Activated T-helper 1 cell treated with anti-CD3 and anti-CD28 coated beads, Interleukin-12 subunit alpha, Interleukin-12 subunit beta, Interleukin-2, Interleukin-4 antibody, amounts not matched to agents 30 ng/mL and 10 ng/mL and 1 ng/mL, durations not matched to agents 14 hours and 24 hours and 36 hours (primary cell): ENCODE results near the gene FRAS1. TPM values are rescaled to one million over a fixed set of nuclear protein-coding genes. Genes with fewer than 3 reads are reported as not detected.
"Not testable (repeated sequence)": the region's sequence is repeated elsewhere in the genome, so short reads cannot be mapped to it uniquely, and the experiment has no call there.

Source experiments
- DNase-seq: peaks from one replicate; pipeline ENCODE4 v3.0.0; 2021; ENCODE audit warnings: low spot score
- H3K27ac Mint-ChIP-seq: one replicate; pipeline ENCODE4 v1.8.0; 2021; ENCODE audit warnings: mild to moderate bottlenecking, mixed read lengths
- H3K27me3 Mint-ChIP-seq: one replicate; pipeline ENCODE4 v1.8.0; 2022; ENCODE audit warnings: mild to moderate bottlenecking, moderate library complexity, mixed read lengths; ENCODE audit not compliant: insufficient read depth
- H3K36me3 Mint-ChIP-seq: one replicate; pipeline ENCODE4 v1.8.0; 2021; ENCODE audit warnings: low read depth, mixed read lengths
- H3K4me1 Mint-ChIP-seq: one replicate; pipeline ENCODE4 v1.8.0; 2021; ENCODE audit warnings: low read depth, mixed read lengths
- H3K4me3 Mint-ChIP-seq: one replicate; pipeline ENCODE4 v1.8.0; 2021; ENCODE audit warnings: mild to moderate bottlenecking, moderate library complexity, mixed read lengths
- H3K9me3 Mint-ChIP-seq: one replicate; pipeline ENCODE4 v1.8.0; 2021; ENCODE audit warnings: mixed read lengths
- intact Hi-C: fragments of 100-400 bp; cut with micrococcal nuclease; formaldehyde crosslinking; loops from one replicate; pipeline ENCODE4 v1.15.1; 2024
- total RNA-seq: library from RNA; stranded (reverse); gene quantifications from 2 replicates; pipeline ENCODE4 v1.2.3, GENCODE V29; 2022

The FRAS1 gene
- total RNA-seq, 1 donor from 2014 or later, result not detected

- H3K4me1 Mint-ChIP-seq, H3K9me3 Mint-ChIP-seq, H3K27ac Mint-ChIP-seq, H3K36me3 Mint-ChIP-seq, intact Hi-C loops, DNase-seq, H3K4me3 Mint-ChIP-seq: not testable (repeated sequence)
- H3K27me3 Mint-ChIP-seq, result peaks cover 18% of the 10 kb centered on the region
Measured at GRCh38 chr4:78506260-78506659, 449.1 kb downstream of the FRAS1 start.

- no peaks in the 10 kb centered on the region for H3K9me3 Mint-ChIP-seq
- H3K36me3 Mint-ChIP-seq, result no peaks in the 10 kb centered on the region
- intact Hi-C loops, result no loop called here
- H3K4me1 Mint-ChIP-seq, result no peaks in the 10 kb centered on the region
- H3K4me3 Mint-ChIP-seq, result no peak overlapping the region
- DNase-seq, result no peak
- H3K27ac Mint-ChIP-seq, result no peak overlapping the region
- peaks cover 4% of the 10 kb centered on the region for H3K27me3 Mint-ChIP-seq
Measured at GRCh38 chr4:78509043-78509442, 451.9 kb downstream of the FRAS1 start.

GRCh38 chr4:78510108-78510507 lies 453.0 kb downstream of the FRAS1 start:
- no peak overlapping the region for H3K4me3 Mint-ChIP-seq
- no peaks in the 10 kb centered on the region for H3K36me3 Mint-ChIP-seq
- peaks cover 3% of the 10 kb centered on the region for H3K27me3 Mint-ChIP-seq
- H3K4me1 Mint-ChIP-seq, result no peaks in the 10 kb centered on the region
- intact Hi-C loops, result no loop called here
- no peak overlapping the region for H3K27ac Mint-ChIP-seq
- H3K9me3 Mint-ChIP-seq, result no peaks in the 10 kb centered on the region
- DNase-seq, result no peak

GRCh38 chr4:78510681-78511080 lies 453.6 kb downstream of the FRAS1 start:
- intact Hi-C loops, result no loop called here
- H3K9me3 Mint-ChIP-seq, result no peaks in the 10 kb centered on the region
- DNase-seq, result no peak
- no peak overlapping the region for H3K27ac Mint-ChIP-seq
- H3K4me3 Mint-ChIP-seq, result no peak overlapping the region
- no peaks in the 10 kb centered on the region for H3K4me1 Mint-ChIP-seq
- H3K36me3 Mint-ChIP-seq, result no peaks in the 10 kb centered on the region
- peaks cover 3% of the 10 kb centered on the region for H3K27me3 Mint-ChIP-seq

- H3K27ac Mint-ChIP-seq, result no peak overlapping the region
- H3K36me3 Mint-ChIP-seq, result no peaks in the 10 kb centered on the region
- DNase-seq, result no peak
- H3K9me3 Mint-ChIP-seq, result no peaks in the 10 kb centered on the region
- H3K27me3 Mint-ChIP-seq, result peaks cover 3% of the 10 kb centered on the region
- H3K4me1 Mint-ChIP-seq, result no peaks in the 10 kb centered on the region
- intact Hi-C loops, result no loop called here
- H3K4me3 Mint-ChIP-seq, result no peak overlapping the region
Measured at GRCh38 chr4:78512357-78512920, 455.3 kb downstream of the FRAS1 start.

GRCh38 chr4:78513411-78513975 lies 456.4 kb downstream of the FRAS1 start:
- no peak overlapping the region for H3K4me3 Mint-ChIP-seq
- DNase-seq, result no peak
- H3K4me1 Mint-ChIP-seq, result no peaks in the 10 kb centered on the region
- intact Hi-C loops, result no loop called here
- H3K27ac Mint-ChIP-seq, result no peak overlapping the region
- no peaks in the 10 kb centered on the region for H3K36me3 Mint-ChIP-seq
- peaks cover 5% of the 10 kb centered on the region for H3K27me3 Mint-ChIP-seq
- no peaks in the 10 kb centered on the region for H3K9me3 Mint-ChIP-seq

- Mint-ChIP-seq H3K27me3 (peaks cover 18% of the 10 kb centered on the region), H3K36me3 (no peaks in the 10 kb centered on the region), H3K27ac (no peak overlapping the region), H3K9me3 (no peaks in the 10 kb centered on the region), H3K4me3 (no peak overlapping the region), H3K4me1 (no peaks in the 10 kb centered on the region)
- DNase-seq, result no peak
- intact Hi-C loops, result loop anchor here (1.0 kb wide), 1 partner anchor 558 kb away; no protein-coding TSS in a partner anchor
Measured at GRCh38 chr4:78517050-78517652, 460.0 kb downstream of the FRAS1 start.

- Mint-ChIP-seq H3K27me3 (peaks cover 22% of the 10 kb centered on the region), H3K4me3 (no peak overlapping the region), H3K4me1 (no peaks in the 10 kb centered on the region), H3K27ac (no peak overlapping the region), H3K36me3 (no peaks in the 10 kb centered on the region), H3K9me3 (no peaks in the 10 kb centered on the region)
- DNase-seq, result no peak
- intact Hi-C loops, result no loop called here
Measured at GRCh38 chr4:78518561-78518960, 461.4 kb downstream of the FRAS1 start.

GRCh38 chr4:78519962-78520361 lies 462.8 kb downstream of the FRAS1 start:
- Mint-ChIP-seq H3K27ac (no peak overlapping the region), H3K27me3 (peaks cover 27% of the 10 kb centered on the region), H3K9me3 (no peaks in the 10 kb centered on the region), H3K4me1 (no peaks in the 10 kb centered on the region), H3K36me3 (no peaks in the 10 kb centered on the region), H3K4me3 (no peak overlapping the region)
- DNase-seq, result no peak
- intact Hi-C loops, result no loop called here

GRCh38 chr4:78520808-78521226 lies 463.7 kb downstream of the FRAS1 start:
- Mint-ChIP-seq H3K27ac (no peak overlapping the region), H3K9me3 (no peaks in the 10 kb centered on the region), H3K4me1 (no peaks in the 10 kb centered on the region), H3K36me3 (no peaks in the 10 kb centered on the region), H3K27me3 (peaks cover 28% of the 10 kb centered on the region), H3K4me3 (no peak overlapping the region)
- no peak for DNase-seq
- intact Hi-C loops, result no loop called here

GRCh38 chr4:78524009-78524408 lies 466.9 kb downstream of the FRAS1 start:
- DNase-seq, result no peak
- Mint-ChIP-seq H3K4me1 (no peaks in the 10 kb centered on the region), H3K4me3 (no peak overlapping the region), H3K9me3 (no peaks in the 10 kb centered on the region), H3K27ac (no peak overlapping the region), H3K27me3 (peaks cover 24% of the 10 kb centered on the region), H3K36me3 (no peaks in the 10 kb centered on the region)
- intact Hi-C loops, result no loop called here

GRCh38 chr4:78525559-78525958 lies 468.4 kb downstream of the FRAS1 start:
- no peaks in the 10 kb centered on the region for H3K9me3 Mint-ChIP-seq
- peaks cover 16% of the 10 kb centered on the region for H3K27me3 Mint-ChIP-seq
- H3K27ac Mint-ChIP-seq, result no peak overlapping the region
- H3K4me1 Mint-ChIP-seq, result no peaks in the 10 kb centered on the region
- no peak overlapping the region for H3K4me3 Mint-ChIP-seq
- H3K36me3 Mint-ChIP-seq, result no peaks in the 10 kb centered on the region
- intact Hi-C loops, result no loop called here
- DNase-seq, result no peak

- DNase-seq, result no peak
- Mint-ChIP-seq H3K27ac (no peak overlapping the region), H3K36me3 (no peaks in the 10 kb centered on the region), H3K4me3 (no peak overlapping the region), H3K27me3 (peaks cover 18% of the 10 kb centered on the region), H3K4me1 (no peaks in the 10 kb centered on the region), H3K9me3 (no peaks in the 10 kb centered on the region)
- intact Hi-C loops, result no loop called here
Measured at GRCh38 chr4:78527103-78527502, 470.0 kb downstream of the FRAS1 start.
